ENCODE data around the gene RBM47.
"Not testable (repeated sequence)": the region's sequence is repeated elsewhere in the genome, so short reads cannot be mapped to it uniquely, and the experiment has no call there.

RBM47 gene

DNA sequence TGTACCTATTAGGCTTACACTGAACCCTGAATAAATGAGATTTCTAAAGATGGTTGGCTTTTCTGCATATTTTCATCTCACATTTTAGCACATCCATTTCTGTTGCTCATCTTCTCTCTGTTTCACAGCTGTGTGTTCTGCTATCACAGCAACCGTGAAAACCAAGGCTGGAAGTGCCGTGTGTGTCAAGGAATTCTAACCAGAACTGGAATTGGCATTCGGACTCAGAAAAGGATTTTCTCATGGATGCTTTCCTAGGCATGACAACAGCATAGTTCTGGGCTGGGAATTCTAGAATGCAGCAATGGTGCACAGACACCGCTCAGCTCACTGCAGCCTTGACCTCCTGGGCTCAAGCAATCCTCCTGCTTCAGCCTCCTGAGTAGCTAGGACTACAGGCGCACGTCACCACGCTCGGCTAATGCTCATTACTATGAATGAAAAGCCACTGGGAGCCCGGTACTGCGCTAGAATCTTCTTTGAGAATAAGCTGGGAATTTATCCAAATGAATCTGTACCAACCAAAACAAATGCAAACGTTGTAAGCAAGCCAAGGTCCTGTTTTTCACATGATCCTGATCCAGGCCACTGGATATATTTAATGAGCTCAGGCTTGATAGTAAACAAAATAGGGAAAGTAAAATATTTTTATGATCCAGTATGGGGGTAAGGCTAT, 105.2 kb downstream of the RBM47 start:
- no peak for DNase-seq

- DNase-seq: no peak
Observed at GRCh38 chr4:40523581-40523980, 106.1 kb downstream of the RBM47 start.

- DNase-seq: no peak
Observed at GRCh38 chr4:40521957-40522356, 107.7 kb downstream of the RBM47 start.

DNA sequence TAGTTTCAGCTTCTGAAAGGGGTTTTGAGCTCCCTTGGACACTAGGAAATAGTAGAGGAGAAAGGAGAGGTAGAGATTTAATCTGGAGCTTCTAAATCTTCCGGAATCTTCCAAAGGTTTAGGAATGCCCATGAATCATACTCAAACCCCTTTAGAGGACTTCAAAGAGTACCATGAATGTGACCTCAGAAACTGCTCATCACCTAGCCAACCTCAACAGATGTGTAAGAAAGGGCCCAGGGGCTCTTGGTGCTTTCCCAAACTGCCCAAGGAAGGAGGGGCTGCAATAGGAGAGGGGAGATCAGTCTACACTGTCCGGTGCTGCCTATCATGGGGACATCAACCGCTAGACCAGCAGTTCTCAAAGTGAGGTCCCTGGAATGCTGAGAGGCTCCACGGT, 109.1 kb downstream of the RBM47 start:
- DNase-seq: no peak

- not testable (repeated sequence) for DNase-seq
Observed at GRCh38 chr4:40517081-40517480, 112.6 kb downstream of the RBM47 start.

DNA sequence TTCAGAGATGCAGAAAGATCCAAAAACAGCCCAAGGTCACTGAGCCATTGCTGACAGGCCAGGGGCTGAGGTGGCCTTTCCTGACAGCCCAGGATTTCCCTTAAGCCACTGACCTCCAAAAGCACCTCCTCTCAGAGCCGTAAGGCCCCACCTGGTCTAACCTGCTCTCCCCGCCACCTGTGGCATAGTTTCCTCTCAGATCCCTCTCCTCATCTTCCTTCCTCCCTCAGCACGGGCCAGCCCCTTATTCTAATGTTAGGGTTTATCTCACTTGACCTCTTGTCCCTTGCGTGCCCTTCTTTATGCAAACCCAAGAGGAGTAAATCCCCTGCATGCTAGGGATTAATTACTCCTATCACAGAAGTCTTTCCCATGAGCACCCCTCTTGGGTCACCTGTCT, 113.0 kb downstream of the RBM47 start:
- no peak for DNase-seq

DNA sequence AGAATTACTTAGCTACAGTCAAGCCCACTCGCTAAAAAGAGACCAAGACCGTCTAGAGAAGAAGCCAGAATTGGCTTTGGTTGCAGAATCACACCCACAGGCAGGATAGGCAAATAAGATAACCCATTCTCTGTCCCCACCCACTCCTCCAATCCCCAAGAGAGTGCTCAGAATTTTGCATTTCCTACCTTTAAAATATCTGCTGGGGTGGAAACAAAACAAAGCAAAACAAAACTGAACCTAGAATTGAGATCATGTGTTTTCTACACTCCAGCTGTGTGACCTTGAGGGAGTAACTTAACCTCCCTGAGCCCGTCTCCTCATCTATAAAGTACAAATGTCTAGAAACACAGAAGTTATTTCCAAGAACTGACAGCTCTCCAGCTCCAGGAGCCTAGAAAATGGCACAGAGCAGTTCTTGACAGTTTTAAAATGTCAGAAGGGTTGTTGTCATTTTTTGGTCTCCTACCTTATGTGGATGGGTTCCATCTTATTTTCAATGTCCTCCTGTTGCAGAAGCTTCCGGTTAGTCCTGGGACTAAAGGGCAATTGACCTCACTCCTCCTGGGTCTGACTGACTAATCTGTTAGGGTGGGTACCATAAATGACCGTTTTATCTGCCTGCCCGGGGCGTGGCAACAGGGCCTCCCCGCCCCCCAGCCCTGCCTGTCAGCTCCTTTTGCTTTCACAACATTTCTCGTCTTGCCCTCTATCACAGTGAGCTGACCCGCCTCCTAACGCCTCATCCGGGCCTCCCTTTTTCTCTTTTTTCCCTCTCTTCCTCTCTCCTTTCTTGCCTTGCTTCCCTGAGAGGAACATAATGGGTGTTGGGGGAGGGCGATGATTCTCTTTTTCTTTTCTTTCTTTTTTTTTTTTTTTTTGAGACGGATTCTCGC, 114.0 kb downstream of the RBM47 start:
- no peak for DNase-seq

- DNase-seq: no peak
Observed at GRCh38 chr4:40515037-40515397, 114.6 kb downstream of the RBM47 start.

DNA sequence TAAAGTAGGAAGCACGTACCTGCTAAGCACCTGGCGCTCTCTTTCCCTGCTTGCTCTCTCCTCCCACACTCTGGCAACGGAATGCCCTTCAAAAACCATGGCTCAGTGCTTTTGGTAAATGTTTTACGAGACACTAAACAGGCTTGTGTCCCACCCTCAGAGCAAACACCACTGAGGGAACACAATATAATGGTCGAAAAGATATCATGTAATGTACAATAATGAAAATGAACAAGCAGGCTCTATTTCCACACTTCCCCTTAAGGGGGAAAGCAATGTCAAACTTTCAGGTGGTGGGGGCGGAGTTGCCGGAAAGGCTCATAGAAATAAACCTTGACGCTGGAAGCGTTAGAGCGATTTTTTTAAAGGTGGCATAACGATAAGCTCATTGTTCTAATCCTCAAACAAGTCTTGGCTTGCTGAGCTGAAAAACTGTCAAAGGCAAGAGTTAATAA, 115.1 kb downstream of the RBM47 start:
- no peak for DNase-seq

GRCh38 chr4:40511036-40511614, 118.5 kb downstream of the RBM47 start:
- no peak for DNase-seq

DNA sequence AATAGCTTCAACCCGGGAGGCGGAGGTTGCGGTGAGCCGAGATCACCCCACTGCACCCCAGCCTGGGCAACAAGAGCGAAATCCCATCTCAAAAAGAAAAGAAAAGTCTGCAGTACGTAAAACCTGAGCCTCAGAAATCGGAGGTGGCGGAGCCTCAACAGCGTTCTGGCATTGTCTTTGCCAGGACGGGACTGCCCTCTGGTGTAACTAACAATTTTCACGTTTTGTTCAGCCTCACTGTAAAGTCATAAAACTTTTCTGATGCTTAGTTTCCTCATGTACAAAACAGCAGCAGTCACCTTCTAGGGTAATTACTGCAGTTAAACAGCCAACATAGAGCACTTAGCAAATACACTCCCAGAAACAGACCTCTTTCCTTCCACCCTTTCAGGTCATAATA, 121.7 kb downstream of the RBM47 start:
- no peak for DNase-seq

DNA sequence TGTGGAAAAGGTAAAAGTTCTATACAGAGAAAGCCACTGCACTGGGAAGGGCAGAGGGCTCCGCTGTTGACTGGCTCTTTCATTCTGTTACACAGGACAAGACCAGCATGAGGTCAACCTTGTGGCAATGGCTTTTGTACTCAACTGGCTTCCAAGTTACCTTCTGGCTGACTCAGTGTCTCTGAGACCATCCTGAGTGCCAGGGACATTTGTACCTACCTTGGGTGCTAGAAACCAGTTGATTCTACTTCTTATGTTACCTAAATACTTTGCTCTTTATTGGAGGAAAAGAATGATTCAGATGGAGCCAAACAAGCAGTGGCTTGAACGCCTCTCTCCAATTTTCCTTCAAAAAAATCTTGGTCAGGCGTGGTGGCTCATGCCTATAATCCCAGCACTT, 123.2 kb downstream of the RBM47 start:
- DNase-seq: no peak

- DNase-seq: no peak
Observed at GRCh38 chr4:40506066-40506465, 123.6 kb downstream of the RBM47 start.

DNA sequence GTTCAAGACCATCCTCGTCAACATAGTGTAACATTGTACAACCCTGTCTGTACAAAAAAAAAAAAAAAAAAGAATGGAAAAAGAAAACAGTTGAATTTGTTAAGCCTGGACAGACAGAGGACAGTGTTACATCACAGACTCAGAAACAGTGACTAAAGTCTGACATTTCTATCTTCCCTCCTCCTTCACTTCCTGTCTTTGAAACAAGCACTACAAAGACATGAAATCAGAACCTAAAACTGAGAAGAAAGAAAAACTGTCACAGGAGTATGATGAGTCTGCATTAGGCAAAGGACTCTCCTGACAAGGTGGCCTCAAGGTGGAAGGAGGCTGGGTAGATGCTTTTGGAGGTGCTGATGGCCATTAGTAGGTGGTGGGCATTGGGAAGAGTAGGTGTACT, 126.7 kb downstream of the RBM47 start:
- DNase-seq: no peak

GRCh38 chr4:40502220-40502619, 127.4 kb downstream of the RBM47 start:
- DNase-seq: no peak

DNA sequence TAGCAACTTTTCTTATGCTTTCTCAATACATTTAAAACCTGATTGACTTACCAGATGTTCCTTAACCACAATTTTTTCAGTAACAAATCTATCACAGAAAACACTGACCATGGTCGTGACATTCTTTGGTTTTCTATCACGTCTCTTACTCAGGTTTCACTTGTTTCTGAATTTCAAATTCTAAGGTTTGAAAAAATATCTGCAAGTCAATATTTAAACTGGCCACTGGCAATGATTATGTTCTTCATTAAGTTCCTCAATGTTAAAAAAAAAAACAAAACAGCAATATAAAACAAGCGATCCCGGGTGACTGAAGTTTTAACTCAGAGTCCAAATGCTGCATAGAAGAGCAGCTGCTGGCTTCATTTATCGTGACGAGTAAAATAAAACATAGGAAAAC, 128.9 kb downstream of the RBM47 start:
- no peak for DNase-seq

DNA sequence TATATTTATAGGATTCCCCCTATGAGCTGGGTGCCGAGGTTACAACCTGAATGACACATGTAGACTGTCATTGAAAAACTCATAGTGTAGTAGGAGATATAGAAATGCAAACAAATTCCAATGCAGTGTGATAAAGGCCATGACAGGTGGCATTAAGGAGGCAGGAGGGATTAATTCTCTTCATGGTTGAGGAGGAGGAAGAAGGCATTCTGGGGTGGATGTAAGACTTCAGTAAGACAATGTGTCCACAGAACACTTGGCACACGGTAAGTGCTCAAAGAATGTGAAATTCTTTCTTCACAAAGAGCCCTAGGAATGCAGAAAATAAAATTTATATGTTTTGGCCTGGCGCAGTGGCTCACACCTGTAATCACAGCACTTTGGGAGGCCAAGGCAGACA, 136.5 kb downstream of the RBM47 start:
- no peak for DNase-seq

DNA sequence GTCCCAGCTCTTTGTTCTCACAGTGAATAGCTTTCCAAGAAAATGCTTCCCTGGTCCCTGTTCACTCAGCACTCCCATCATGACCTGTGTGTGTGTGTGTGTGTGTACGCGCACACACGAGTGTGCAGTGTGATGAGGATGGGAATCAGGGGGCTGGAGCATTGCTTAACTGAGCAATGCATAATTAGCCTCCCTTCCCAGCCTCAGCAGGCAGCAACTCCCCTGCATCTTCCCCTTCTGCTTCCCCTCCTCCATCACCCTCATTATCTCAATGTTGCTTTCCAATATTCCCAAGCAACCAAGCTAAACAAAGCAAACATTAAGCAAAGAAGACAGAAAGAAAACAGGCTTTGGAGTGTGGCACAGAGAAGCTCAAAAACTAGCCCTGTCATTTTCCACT, 137.0 kb downstream of the RBM47 start:
- no peak for DNase-seq

GRCh38 chr4:40490481-40490880, 139.2 kb downstream of the RBM47 start:
- DNase-seq: no peak

GRCh38 chr4:40489961-40490360, 139.7 kb downstream of the RBM47 start:
- DNase-seq: no peak

- no peak for DNase-seq
Observed at GRCh38 chr4:40486534-40486933, 143.1 kb downstream of the RBM47 start.

DNA sequence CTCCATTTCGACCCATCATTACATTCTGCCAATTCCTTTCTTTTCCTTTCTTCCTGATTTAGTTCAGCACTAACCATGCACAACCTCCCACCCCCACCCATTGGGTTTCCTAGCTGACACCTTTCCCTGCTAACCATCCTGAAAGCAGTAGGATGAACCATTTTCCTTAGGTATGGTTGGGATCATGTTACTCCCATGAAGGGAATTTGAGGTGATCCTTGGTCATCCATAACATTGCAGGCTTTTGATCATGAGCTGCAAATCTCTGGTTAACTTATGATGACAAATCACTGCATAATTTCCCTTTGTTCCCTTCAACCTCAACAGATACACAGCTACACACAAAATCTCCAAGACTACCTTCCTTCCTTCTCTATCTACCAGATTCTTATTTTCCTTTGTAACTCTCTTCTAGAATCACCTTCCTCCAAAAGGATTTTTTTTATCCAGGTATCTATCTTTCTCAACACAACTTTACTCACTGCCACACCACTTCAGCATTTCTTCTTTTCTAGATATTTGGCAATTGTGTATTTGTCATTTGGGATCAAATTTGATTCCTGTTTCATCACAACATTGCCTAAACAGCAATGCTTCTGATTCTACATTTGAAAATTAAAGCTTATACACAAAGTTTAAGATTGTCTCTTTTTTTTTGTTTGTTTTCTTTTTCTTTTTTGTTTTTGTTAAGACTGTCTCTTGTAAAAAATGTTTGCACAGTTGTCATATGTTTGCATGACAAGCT, 145.1 kb downstream of the RBM47 start:
- no peak for DNase-seq

DNA sequence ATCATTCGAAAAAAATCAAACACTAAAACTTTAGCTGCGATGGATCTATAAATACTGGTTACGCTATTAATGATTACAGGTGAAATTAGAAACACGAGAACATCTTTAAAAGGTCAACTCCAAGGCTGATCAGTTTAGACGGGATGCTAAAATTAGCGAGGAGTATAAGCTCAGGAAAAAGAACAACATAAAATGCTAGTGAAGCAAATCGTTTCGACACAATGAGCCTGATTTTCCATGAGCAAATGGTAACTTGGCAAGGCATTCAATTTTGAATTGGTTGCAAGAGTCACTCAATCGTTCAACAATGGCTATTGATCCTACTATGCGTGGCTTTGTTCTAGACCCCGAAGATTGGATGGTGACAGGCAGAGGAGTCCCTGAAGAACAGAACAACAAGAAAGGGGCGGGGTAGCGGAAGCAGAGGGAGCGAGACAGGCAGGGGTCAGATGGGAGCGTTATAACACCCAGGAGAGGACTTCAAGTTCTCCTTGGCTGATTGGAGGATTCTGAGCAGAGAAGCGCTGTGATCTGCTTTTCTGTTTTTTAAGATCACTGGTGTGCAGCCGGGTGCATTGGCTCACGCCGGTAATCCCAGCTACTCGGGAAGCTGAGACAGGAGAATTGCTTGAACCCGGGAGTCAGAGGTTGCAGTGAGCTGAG, 146.5 kb downstream of the RBM47 start:
- DNase-seq: no peak

Measured in cortex of kidney (tissue), 1 donor.